GM12878 (cell line): ENCODE results near the gene AGTPBP1. TPM values are rescaled to one million over a fixed set of nuclear protein-coding genes. Genes with fewer than 3 reads are reported as not detected.
"Not testable (repeated sequence)": the region's sequence is repeated elsewhere in the genome, so short reads cannot be mapped to it uniquely, and the experiment has no call there.

Experiments used
- ATAC-seq: fragments of 200-7000 bp; cut with Tn5 transposase; 3 replicates; pipeline ENCODE4 v1.9.1; 2020; ENCODE audit warnings: mild to moderate bottlenecking, moderate library complexity
- BruUV-seq: library from RNA; stranded (reverse); fragments of 400-500 nt; replicated peaks from 2 replicates; lab custom pipeline; 2021; lab: Mats Ljungman, UMichigan
- CTCF ChIA-PET: fragments of 300-600 bp; sonication (Branson Sonifier 250); formaldehyde crosslinking; extraction: SDS; loops from one replicate; lab custom pipeline; 2021; ENCODE audit warnings: inconsistent platforms; lab: Yijun Ruan, JAX
- POLR2A ChIA-PET: fragments of 350-600 bp; formaldehyde crosslinking; extraction: SDS; loops from one replicate; lab custom pipeline; 2021; ENCODE audit warnings: inconsistent platforms; lab: Charles Lee
- RAD21 ChIA-PET: fragments of 300-600 bp; sonication (Branson Sonifier 250); formaldehyde crosslinking; loops from one replicate; lab custom pipeline; 2023; ENCODE audit warnings: antibody characterized with exemption; ENCODE audit not compliant: unreplicated experiment; lab: Charles Lee
- SMC1A ChIA-PET: fragments of 300-600 bp; sonication (Branson Sonifier 250); formaldehyde crosslinking; loops from one replicate; lab custom pipeline; 2023; ENCODE audit not compliant: unreplicated experiment, uncharacterized antibody; lab: Charles Lee
- DNase-seq: peaks from one replicate; pipeline ENCODE4 v3.0.0-alpha.2; 2011; ENCODE audit warnings: low read depth, low spot score
- FAIRE-seq: peaks from 3 replicates; lab custom pipeline; 2011; peaks lifted over from hg19 to GRCh38; lab: Jason Lieb, UNC
- H2AFZ ChIP-seq: 2 replicates; pipeline ENCODE4 v1.6.0; 2011; ENCODE audit warnings: low read depth, low read length, control low read depth; ENCODE audit not compliant: control insufficient read depth
- H3K27ac ChIP-seq: 2 replicates; pipeline ENCODE4 v1.5.1; 2011; ENCODE audit warnings: control low read depth; ENCODE audit not compliant: control insufficient read depth, insufficient read depth
- H3K27me3 ChIP-seq, 2 experiments: replicated peaks in 1 of 2; 2 replicates each; pipeline versions ENCODE4 v1.6.0 to v1.6.1; 2011; ENCODE audit warnings: low read length in 1 of 2; ENCODE audit not compliant: control insufficient read depth in 2 of 2, insufficient read depth in 2 of 2
- H3K36me3 ChIP-seq, 2 experiments: 2 replicates each; pipeline ENCODE4 v1.5.1; 2011; ENCODE audit warnings: low read length in 1 of 2; ENCODE audit not compliant: control insufficient read depth in 2 of 2, insufficient read depth in 2 of 2
- H3K4me1 ChIP-seq: 2 replicates; pipeline ENCODE4 v1.6.1; 2011; ENCODE audit warnings: mild to moderate bottlenecking, low read length, moderate library complexity, mixed read lengths; ENCODE audit not compliant: control insufficient read depth, insufficient read depth
- H3K4me2 ChIP-seq: 2 replicates; pipeline ENCODE4 v1.6.0; 2011; ENCODE audit warnings: control low read depth; ENCODE audit not compliant: control insufficient read depth, insufficient read depth
- H3K4me3 ChIP-seq: fragments of 200-600 bp; sonication (generic); 2 replicates; pipeline ENCODE4 v1.5.1; 2016
- H3K79me2 ChIP-seq: 2 replicates; pipeline ENCODE4 v1.6.0; 2011; ENCODE audit warnings: low read length; ENCODE audit not compliant: control insufficient read depth, insufficient read depth
- H3K9ac ChIP-seq: 2 replicates; pipeline ENCODE4 v1.8.0; 2011; ENCODE audit warnings: low read length, control low read depth, mixed read lengths; ENCODE audit not compliant: control insufficient read depth, insufficient read depth
- H3K9me3 ChIP-seq: replicated peaks from 3 replicates; pipeline ENCODE4 v1.5.1; 2011; ENCODE audit warnings: mild to moderate bottlenecking, low read length; ENCODE audit not compliant: control insufficient read depth, insufficient read depth
- H4K20me1 ChIP-seq: 2 replicates; pipeline ENCODE4 v1.6.0; 2011; ENCODE audit not compliant: control insufficient read depth, insufficient read depth
- ASH2L ChIP-seq: fragments of 300-600, 200-600 bp; sonication (generic); IDR thresholded peaks from 2 replicates; pipeline ENCODE4 v1.6.1; 2017; ENCODE audit warnings: low read depth, mild to moderate bottlenecking, borderline replicate concordance
- HDAC2 ChIP-seq: fragments of 200-600 bp; sonication (generic); IDR thresholded peaks from 2 replicates; pipeline ENCODE4 v1.6.1; 2017
- PAX5 ChIP-seq: IDR thresholded peaks from 2 replicates; pipeline ENCODE4 v1.6.1; 2011; ENCODE audit warnings: low read depth, low read length, borderline replicate concordance
- RCOR1 ChIP-seq: conservative IDR thresholded peaks from 2 replicates; pipeline ENCODE4 v1.6.1; 2012; ENCODE audit warnings: low read depth, low read length, improper control_type of control experiment
- SP1 ChIP-seq: IDR thresholded peaks from one replicate; pipeline ENCODE4 v1.6.1; 2011; ENCODE audit warnings: low read depth, low read length
- TAF1 ChIP-seq: IDR thresholded peaks from 2 replicates; pipeline ENCODE4 v1.6.1; 2011; ENCODE audit warnings: mild to moderate bottlenecking, low read depth, low read length, borderline replicate concordance
- WGBS: methylation state at CpG from one replicate; pipeline ENCODE4 v1.1.6; 2016; ENCODE audit warnings: low lambda C conversion rate; ENCODE audit not compliant: insufficient replicate concordance, insufficient coverage; ENCODE audit errors: missing lambda C conversion rate; 5-methylcytosine and 5-hydroxymethylcytosine counted together
- in situ Hi-C: fragments of 300-500 bp; cut with MboI; formaldehyde crosslinking; loops from 9 replicates; pipeline ENCODE4 v1.14.3; 2018; ENCODE audit warnings: mixed read lengths
- intact Hi-C: fragments of 100-400 bp; cut with micrococcal nuclease; formaldehyde crosslinking; loops from one replicate; pipeline ENCODE4 v1.14.2; 2022; ENCODE audit not compliant: unreplicated experiment
- polyA plus RNA-seq, 11 experiments: library from polyadenylated mRNA; depleted of rRNA in 4 of 11; unstranded in 6 of 11; stranded (reverse) in 5 of 11; fragments of >200 nt; fragmentation: Nextera tagmentation in 4 of 11; fragmentation: Illumina TruSeq in 1 of 11; extraction: Ambion mirVana in 4 of 11; extraction: Trizol in 1 of 11; gene quantifications; 1 replicate in 1 of 11; 2 replicates in 10 of 11; pipeline versions ENCODE4 v1.2.1 to v1.2.3, GENCODE V29; 2011 to 2016; ENCODE audit warnings: inconsistent platforms in 2 of 11, missing spikeins in 2 of 11, low read depth in 1 of 11
- total RNA-seq, 4 experiments: library from RNA; depleted of rRNA in 3 of 4; stranded (reverse); fragments of >200 nt in 3 of 4; fragmentation: Illumina TruSeq in 1 of 4; extraction: Trizol in 1 of 4; gene quantifications; 2 replicates each; pipeline versions ENCODE4 v1.2.1 to v1.2.3, GENCODE V29; 2013 to 2021
- TF ChIP-seq, protein P1 (sequence below): fragments of 450-650 bp; IDR thresholded peaks from 2 replicates; pipeline ENCODE4 v1.6.1; 2016; ENCODE audit warnings: mild to moderate bottlenecking

Gene AGTPBP1
- total and polyA plus RNA-seq, 10 of the 15 experiments (the other 5 are each of a cell fraction or from before 2014, with no cell fraction given), result 6.1 to 35.2 (median 20.0) TPM

DNA sequence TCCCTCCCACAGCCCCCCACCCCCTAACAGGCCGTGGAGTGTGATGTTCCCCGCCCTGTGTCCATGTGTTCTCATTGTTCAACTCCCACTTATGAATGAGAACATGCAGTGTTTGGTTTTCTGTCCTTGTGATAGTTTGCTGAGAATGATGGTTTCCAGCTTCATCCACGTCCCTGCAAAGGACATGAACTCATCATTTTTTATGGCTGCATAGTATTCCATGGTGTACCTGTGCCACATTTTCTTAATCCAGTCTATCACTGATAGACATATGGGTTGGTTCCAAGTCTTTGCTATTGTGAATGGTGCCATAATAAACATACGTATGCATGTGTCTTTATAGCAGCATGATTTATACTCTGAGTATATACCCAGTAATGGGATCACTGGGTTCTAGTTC is 23.9 kb downstream of the AGTPBP1 start:
- H2AFZ ChIP-seq, DNase-seq, H3K27me3 ChIP-seq, H3K9me3 ChIP-seq, POLR2A ChIA-PET, BruUV-seq, in situ Hi-C loops, H3K4me3 ChIP-seq, H3K36me3 ChIP-seq, intact Hi-C loops, H3K79me2 ChIP-seq, FAIRE-seq, RAD21 ChIA-PET, H3K4me2 ChIP-seq, H3K9ac ChIP-seq, H3K27ac ChIP-seq, H4K20me1 ChIP-seq, ATAC-seq: not testable (repeated sequence)
- 96% methylated on average over 4 of the region's 4 CpGs for WGBS
- ChIA-PET CTCF (interaction anchor here (1.0 to 4.0 kb wide), 4 partner anchors 18 to 108 kb away, joined by 3 to 50 read pairs (median 10); no protein-coding TSS in a partner anchor), SMC1A (interaction anchor here (0.8 to 4.0 kb wide), 4 partner anchors 18 to 108 kb away, joined by 3 to 15 read pairs (median 4); no protein-coding TSS in a partner anchor)
- H3K4me1 ChIP-seq, result peaks cover 16% of the 10 kb centered on the region

DNA sequence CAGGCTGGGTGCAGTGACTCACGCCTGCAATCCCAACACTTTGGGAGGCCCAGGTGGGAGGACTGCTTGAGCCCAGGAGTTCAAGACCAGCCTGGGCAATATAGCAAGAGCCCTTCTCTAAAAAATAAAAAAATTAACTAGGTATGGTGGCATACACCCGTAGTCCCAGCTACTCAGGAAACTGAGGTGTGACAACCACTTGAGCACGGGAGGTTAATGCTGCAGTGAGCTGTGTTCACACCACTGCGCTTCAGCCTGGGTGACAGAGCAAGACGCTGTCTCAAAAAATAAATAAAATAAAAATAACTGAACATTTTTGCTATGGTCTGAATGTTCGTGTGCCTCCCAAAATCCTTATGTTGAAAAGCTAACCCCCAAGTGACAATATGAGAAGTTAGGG is 24.5 kb downstream of the AGTPBP1 start:
- SMC1A ChIA-PET, result interaction anchor here (0.8 to 4.0 kb wide), 4 partner anchors 17 to 107 kb away, joined by 3 to 15 read pairs (median 4); no protein-coding TSS in a partner anchor
- RAD21 ChIA-PET, result interaction anchor here (2.6 kb wide), 1 partner anchor 19 kb away, joined by 10 read pairs; no protein-coding TSS in a partner anchor
- intact Hi-C loops, result no loop called here

More for the DNA sequence above, 24.5 kb downstream of the AGTPBP1 start:
- no peak overlapping the region for H2AFZ ChIP-seq
- POLR2A ChIA-PET, result no interaction called here
- TF ChIP-seq RCOR1, result no peak
- no peak for TF ChIP-seq PAX5
- TF ChIP-seq, protein P1, sequence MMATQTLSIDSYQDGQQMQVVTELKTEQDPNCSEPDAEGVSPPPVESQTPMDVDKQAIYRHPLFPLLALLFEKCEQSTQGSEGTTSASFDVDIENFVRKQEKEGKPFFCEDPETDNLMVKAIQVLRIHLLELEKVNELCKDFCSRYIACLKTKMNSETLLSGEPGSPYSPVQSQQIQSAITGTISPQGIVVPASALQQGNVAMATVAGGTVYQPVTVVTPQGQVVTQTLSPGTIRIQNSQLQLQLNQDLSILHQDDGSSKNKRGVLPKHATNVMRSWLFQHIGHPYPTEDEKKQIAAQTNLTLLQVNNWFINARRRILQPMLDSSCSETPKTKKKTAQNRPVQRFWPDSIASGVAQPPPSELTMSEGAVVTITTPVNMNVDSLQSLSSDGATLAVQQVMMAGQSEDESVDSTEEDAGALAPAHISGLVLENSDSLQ, result no peak
- TF ChIP-seq SP1, result no peak
- TF ChIP-seq ASH2L, result no peak
- no peak for TF ChIP-seq HDAC2
- no peak for TF ChIP-seq TAF1
- CTCF ChIA-PET, result interaction anchor here (1.0 to 4.0 kb wide), 4 partner anchors 18 to 107 kb away, joined by 3 to 50 read pairs (median 10); no protein-coding TSS in a partner anchor
- 0 out of 2 replicates have a peak overlapping the region, but pooled peaks have one; percentile 37 for H3K4me3 ChIP-seq
- no peak overlapping the region for H3K9ac ChIP-seq
- no peak for DNase-seq
- peak overlapping the region; percentile 51; the same call in 1 of the 2 replicates for H3K4me2 ChIP-seq
- peaks cover 16% of the 10 kb centered on the region for H3K4me1 ChIP-seq
- in situ Hi-C loops, result no loop called here
- no peak for ATAC-seq
- H3K27me3 ChIP-seq, result no peaks in the 10 kb centered on the region
- no peaks in the 10 kb centered on the region for H4K20me1 ChIP-seq
- H3K9me3 ChIP-seq, result no peaks in the 10 kb centered on the region
- no peak for FAIRE-seq
- WGBS, result 92% methylated on average over 6 of the region's 6 CpGs
- no peaks in the 10 kb centered on the region; the same call in 1 of the 2 replicates for H3K79me2 ChIP-seq
- H3K27ac ChIP-seq, result peak overlapping the region; percentile 49; the same call in 1 of the 2 replicates
- H3K36me3 ChIP-seq, result no peaks in the 10 kb centered on the region
- no TSS peak for BruUV-seq
